DMS79 treated with DMSO at 0.1 percent for 48 hours (cell line): Measurements from ENCODE around the gene SNCA.
A peak's percentile ranks its signal among the peaks of the same experiment; 100 is the strongest.

ENCODE experiments used
- DNase-seq: peaks from one replicate; lab custom pipeline; 2025; lab: John Stamatoyannopoulos, UW

The SNCA gene

DNA sequence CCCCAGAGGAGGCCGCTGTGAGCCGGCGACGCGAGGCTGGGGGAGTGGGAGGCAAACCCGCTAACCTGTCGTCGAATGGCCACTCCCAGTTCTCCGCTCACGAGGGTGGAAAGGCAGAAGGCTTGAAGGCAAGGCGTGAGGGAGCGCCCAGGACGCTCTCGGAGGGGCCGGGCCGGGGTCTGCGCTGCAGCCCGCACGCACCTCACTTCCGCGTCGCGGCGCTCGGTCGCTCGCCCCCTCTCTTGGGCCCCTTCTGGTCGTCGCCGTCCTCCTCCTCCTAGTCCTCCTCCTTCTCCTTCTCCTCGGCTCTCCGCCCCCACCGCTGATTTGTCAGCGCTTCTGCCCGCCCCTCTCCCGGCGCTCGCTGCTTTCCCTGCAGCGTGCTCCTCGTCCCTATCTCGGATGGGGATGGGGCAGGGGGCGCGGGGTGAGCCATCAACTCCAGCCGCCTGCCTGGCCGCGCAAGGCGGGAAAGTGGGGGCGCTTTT, at the start of gene SNCA:
Gene SNCA (minus strand): TSS at position 265 of the 488 bp plus-strand sequence. CDS start 1,494 bp downstream, outside the sequence.
- DNase-seq, result peak; percentile 41

DNA sequence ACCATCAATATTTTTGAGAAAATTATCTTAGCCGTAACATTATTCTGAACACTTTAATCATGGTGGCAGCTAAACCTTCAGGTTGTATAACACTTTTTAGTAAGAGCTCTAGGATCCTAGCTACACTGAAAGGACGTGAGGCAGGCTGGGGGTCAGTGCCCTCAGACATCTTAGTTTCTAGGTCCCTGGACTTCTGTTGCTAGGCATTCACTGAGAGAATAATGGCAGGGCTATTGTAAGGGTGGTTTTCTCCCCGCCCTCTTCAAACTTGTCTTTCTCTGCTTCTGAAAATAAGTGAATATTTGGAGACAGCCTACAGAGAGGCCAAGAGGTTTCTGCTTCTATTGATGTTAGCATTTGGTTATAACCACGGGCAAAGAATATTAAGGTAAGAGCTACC, 42.3 kb upstream of the SNCA start:
- no peak for DNase-seq

GRCh38 chr4:89878611-89879010, 41.6 kb upstream of the SNCA start:
- no peak for DNase-seq

GRCh38 chr4:89876548-89876947, 39.6 kb upstream of the SNCA start:
- DNase-seq, result no peak

DNA sequence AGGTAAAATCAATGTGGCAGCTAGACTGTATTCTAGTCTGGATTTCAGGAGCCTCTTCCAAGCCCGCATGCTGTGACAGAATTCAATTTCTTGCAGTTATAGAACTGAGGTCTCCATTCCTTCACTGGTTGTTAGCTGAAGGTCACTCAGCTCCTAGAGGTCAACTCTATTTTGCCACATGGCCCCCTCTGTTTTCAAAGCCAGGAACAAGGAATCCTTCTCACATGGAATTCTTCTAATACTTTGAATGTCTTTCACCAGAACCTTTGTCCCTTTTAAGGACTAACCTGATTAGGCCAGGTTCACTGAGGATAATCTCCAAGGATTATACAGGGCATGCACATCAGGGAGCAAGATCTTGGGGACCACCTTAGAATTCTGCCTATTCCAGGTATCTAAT, 34.2 kb upstream of the SNCA start:
- no peak for DNase-seq

GRCh38 chr4:89868999-89869589, 32.1 kb upstream of the SNCA start:
- DNase-seq, result no peak

DNA sequence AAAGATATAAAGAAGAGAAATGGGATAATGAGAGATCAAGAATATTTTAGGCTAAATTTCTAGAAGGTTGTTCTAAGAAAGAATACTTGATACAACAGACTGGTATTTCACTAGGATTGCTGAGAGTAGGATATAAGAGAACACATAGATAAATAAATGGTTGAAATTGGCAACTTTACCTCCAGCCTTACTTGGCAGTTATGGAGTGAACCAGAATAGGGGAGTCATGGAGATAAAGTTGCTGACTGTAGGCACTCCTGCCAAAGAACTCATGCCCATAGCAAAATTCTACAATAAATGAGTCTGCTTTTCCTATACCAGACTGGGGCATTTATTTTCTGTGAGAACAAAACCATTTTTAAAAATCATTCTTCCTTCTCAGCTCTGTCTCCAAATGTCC, 31.3 kb upstream of the SNCA start:
- no peak for DNase-seq

GRCh38 chr4:89863533-89863932, 26.6 kb upstream of the SNCA start:
- DNase-seq, result no peak

DNA sequence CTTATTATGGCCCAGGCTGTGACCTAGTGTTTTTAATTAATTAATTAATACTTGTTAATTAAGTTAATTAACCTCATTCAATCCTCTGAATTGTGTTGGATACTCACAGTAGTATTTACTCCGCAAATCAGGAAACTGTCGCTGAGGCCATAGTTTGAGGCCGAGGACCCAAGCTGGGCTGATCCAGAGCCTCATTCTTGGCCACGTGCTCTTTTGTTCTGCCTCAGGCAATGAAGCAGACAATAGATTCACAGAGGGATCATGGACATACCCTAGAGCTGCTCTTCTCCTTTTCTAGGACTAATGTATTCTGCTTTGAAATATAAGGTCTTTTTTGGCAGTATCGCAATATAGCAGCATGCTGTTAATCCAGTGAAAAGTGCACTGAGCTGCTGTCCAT, 24.0 kb upstream of the SNCA start:
- DNase-seq, result no peak

DNA sequence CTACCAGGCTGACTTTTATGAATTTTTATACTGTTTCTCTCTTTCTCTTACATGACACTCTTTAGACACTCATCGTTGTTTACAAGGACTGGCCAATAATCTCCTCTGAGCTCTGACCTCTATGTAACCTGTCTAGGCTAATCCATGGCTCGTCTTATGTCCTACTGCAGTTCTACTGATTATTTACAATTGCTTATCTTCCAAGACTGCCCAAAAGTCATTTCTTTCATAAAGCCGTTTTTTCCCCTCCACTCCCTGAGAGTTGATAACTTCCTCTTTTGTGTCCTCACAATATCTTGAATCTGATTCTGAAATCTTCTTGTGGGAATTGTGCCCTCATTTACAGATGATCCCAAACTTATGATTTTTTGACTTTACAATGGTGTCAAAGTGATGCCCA, 18.3 kb upstream of the SNCA start:
- DNase-seq, result no peak

- no peak for DNase-seq
Observed at GRCh38 chr4:89847571-89848325, 10.8 kb upstream of the SNCA start.

- no peak for DNase-seq
Observed at GRCh38 chr4:89839558-89839957, 2.6 kb upstream of the SNCA start.

DNA sequence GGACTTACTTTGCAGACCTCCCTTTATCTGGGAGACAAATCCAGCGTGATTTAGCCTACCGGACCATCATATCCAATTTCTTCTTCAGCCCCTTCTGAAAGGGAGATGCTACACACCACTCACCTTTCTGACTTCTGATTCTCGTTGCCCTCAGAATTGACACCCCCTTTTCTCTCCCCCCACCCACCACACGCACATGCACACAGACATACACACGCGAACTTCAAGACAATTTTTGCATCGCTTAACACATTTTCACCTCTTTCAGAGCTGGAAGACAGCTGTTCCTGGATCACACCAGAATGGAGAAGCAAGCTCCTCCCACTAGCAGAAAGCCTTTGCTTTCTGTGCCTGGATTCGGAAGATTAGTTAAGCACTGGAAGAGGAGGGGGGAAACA, 1.0 kb upstream of the SNCA start:
- peak; percentile 10 for DNase-seq

GRCh38 chr4:89837385-89837992, 528 bp upstream of the SNCA start:
- DNase-seq, result no peak

DNA sequence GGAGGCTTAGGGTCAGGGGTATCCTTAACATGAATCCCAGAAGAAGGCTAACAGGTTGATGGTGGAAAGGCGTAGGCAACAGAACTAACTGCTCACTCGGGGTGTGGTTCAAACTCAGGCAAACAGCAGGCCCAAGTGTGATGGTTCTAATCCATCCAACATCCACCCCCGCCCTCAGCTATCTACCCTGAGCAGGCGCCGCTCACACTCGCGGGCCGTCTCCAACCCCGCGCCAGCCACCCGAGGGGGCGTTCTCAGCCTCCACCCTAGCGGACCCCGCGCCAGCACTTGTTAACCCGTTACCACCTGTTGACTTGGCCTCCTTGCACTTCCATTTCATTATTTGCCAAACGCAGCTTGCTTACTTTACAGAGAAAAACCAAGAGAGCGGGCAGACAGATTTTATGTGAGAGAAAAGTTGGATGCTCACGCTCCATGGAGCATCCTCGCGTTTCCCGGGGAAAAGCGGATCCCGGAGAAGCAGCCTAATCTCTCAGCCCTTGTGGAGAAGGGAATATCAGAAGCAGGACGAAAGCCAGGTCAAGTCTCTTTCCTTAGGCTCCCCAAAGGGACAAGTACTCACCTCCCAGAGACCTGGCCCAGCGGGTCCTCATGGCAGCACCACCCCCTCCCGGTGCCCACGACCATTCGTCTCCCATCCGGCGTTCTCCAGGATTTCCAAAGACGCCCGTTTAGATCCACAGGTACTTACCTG, 773 bp downstream of the SNCA start:
- no peak for DNase-seq

DNA sequence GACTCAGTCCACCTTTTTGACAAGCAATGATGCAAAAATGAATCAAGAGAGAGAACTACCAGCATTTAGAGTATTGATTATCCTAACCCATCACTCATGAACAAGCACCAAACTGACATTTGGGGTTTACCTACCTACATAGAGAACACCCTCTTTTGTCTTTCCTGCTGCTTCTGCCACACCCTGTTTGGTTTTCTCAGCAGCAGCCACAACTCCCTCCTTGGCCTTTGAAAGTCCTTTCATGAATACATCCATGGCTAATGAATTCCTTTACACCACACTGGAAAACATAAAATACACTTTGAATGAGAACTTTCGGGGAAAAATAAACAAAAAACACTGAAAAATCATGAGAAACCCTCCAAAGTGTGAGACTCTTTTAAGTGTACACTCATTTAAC, 1.5 kb downstream of the SNCA start:
- no peak for DNase-seq

DNA sequence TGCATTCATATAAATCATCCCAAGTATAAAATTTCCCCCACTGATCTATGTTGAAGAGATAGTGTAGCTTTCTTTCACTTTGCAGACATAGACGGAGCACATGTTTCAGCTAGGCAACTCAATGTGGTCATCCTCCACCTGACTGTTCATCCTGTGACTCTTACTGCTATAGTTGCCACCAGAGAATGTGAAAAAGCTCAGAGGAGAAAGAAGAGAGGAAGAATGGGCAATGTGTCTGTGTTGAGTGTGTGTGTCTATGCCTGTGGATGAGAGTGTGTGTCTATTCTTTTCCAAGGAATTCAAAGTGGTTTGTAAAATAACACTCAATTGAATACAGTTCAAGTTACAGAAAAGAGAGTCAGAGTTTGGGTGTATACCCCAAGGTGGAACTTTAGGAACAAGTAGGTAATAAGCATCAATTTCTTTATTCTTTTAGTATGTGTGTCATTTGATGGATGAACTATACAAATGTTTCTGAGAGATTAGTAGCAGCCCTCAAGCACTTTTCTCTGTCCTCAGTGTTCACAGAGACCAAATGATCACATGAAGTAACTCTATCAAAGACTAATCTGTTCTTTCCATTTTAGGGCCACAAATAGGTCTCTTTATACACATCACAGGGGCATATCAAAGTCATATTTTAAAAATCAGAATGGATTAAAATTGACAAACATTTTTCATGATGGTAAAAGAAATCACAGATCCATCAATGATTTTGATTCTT, 2.3 kb downstream of the SNCA start:
- DNase-seq, result no peak

GRCh38 chr4:89829470-89830138, 7.4 kb downstream of the SNCA start:
- no peak for DNase-seq

GRCh38 chr4:89823416-89823815, 13.5 kb downstream of the SNCA start:
- no peak for DNase-seq

- DNase-seq, result no peak
Observed at GRCh38 chr4:89821612-89822011, 15.3 kb downstream of the SNCA start.

- DNase-seq, result peak; percentile 48
Observed at GRCh38 chr4:89820010-89820409, 17.0 kb downstream of the SNCA start.
